Measurements from ENCODE around the gene POP4.

DNA sequence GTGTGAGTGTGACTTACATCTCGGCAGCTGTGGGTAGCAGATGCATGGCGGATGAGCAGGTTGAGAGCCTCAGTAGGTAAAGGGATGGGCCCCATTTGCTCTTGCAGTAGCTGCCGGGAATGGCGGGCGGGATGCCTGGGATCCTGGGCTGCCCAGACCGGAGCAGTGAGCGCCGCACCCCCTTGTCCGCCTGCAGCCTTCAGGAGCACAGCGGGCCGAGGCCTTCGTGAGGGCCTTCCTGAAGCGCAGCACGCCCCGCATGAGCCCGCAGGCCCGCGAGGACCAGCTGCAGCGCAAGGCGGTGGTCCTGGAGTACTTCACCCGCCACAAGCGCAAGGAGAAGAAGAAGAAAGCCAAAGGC, 4.1 kb downstream of the POP4 start:
- no peak for TF ChIP-seq POLR2AphosphoS5 (IDR thresholded peaks at IDR 0.05)
- TF ChIP-seq, protein P1, sequence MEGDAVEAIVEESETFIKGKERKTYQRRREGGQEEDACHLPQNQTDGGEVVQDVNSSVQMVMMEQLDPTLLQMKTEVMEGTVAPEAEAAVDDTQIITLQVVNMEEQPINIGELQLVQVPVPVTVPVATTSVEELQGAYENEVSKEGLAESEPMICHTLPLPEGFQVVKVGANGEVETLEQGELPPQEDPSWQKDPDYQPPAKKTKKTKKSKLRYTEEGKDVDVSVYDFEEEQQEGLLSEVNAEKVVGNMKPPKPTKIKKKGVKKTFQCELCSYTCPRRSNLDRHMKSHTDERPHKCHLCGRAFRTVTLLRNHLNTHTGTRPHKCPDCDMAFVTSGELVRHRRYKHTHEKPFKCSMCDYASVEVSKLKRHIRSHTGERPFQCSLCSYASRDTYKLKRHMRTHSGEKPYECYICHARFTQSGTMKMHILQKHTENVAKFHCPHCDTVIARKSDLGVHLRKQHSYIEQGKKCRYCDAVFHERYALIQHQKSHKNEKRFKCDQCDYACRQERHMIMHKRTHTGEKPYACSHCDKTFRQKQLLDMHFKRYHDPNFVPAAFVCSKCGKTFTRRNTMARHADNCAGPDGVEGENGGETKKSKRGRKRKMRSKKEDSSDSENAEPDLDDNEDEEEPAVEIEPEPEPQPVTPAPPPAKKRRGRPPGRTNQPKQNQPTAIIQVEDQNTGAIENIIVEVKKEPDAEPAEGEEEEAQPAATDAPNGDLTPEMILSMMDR (IDR thresholded peaks at IDR 0.05), result no peak
- no peak for TF ChIP-seq POLR2A (IDR thresholded peaks at IDR 0.05; ENCODE audit: low read depth)

Data from esophagus muscularis mucosa (tissue), 3 donors.